DMS114 treated with DMSO at 0.1 percent for 48 hours (cell line): ENCODE data around the gene FXR2.

Source experiments
- DNase-seq: peaks from one replicate; lab custom pipeline; 2025; ENCODE audit not compliant: unreplicated experiment; lab: John Stamatoyannopoulos, UW

FXR2 gene

GRCh38 chr17:7552621-7553051 is 62.1 kb downstream of the FXR2 start:
- no peak for DNase-seq

DNA sequence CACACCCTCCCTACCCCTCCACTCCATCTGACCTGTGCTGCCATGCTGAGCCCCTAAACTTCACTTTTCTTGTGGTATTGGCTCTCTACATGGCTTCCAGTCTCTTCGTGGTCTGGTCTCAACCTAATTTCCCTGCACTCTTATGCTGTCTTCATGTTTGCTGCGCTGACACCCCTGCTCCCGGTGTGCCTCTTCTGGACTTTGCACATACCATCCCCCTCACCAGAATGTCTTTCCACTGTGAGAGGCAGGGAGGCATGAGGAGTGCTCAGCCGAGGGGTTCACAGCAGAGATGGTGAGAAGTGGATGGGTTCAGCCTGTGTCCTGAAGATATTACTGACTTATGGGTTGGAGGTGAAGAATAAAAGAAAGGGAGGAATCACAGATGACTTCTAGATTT is 63.3 kb downstream of the FXR2 start:
- DNase-seq, result no peak

GRCh38 chr17:7550344-7550743 is 64.4 kb downstream of the FXR2 start:
- no peak for DNase-seq

GRCh38 chr17:7549401-7550055 is 65.2 kb downstream of the FXR2 start:
- DNase-seq, result no peak

DNA sequence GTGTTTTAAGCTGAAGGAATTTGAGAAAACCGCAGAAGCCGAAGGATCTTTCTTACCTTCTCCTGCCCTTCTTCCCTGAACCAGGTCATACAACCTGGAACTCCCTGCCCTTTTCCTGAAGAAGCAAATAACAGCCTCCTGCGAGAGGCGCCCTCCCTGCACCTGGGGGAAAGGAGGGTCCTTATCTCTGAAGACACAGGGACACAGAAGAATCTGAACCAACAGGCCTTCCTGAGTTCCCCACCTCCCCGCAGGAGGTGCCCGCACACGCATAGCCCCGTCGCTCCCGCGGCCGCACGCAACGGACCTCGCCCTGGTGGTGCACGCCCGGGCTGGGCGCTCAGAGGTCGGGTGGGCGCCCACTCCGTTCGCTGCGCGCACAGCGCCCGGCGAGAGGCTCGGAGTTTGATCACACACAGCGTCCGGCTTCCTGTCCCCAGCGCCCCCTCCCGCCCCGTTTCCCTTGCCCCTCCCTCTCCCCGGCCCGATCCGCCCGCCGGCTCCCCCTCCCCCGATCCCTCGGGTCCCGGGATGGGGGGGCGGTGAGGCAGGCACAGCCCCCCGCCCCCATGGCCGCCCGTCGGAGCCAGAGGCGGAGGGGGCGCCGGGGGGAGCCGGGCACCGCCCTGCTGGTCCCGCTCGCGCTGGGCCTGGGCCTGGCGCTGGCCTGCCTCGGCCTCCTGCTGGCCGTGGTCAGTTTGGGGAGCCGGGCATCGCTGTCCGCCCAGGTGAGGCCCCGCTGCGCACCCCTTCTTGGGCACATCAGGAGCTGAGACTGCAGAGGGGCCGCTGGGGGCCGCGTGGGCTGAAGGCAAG is 65.9 kb downstream of the FXR2 start, which contains the start of gene TNFSF12:
TSS of gene TNFSF12 (plus strand) at position 474 of the 816 bp plus-strand sequence. CDS start at position 570, 96 bp downstream.
- no peak for DNase-seq

DNA sequence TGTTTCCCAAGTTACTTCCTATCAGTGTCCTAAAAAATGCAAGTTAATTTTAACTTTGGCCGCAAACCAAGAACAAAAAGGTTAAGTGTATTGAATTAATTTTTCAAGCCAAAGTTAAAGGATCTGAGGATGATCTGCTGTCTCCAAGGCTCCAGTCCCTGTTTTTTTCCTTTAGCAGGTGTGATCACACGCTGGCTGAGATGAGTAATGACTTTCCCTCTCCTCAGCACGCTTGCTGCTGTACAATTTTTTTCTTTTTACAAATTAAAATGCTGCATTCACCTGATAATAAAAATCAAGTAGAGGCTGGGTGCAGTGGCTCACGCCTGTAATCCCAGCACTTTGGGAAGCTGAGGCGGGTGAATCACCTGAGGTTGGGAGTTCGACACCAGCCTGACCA is 69.8 kb downstream of the FXR2 start:
- DNase-seq, result no peak
